Left lung (tissue), 10 donors: Measurements from ENCODE around the gene CREB3. TPM values are rescaled to one million over a fixed set of nuclear protein-coding genes. Genes with fewer than 3 reads are reported as not detected.

ENCODE experiments used
- ATAC-seq: fragments of 200-7000 bp; cut with Tn5 transposase; one replicate; pipeline ENCODE4 v1.9.1; 2020; ENCODE audit warnings: moderate library complexity
- DNase-seq, 4 donors: peaks; one replicate each; pipeline ENCODE4 v3.0.0-alpha.2; 2013 to 2020
- H3K27ac ChIP-seq, 2 donors: fragments of 200-600 bp; sonication (generic) in 1 of 2; one replicate each; pipeline versions ENCODE4 v1.5.0 to v1.8.0; 2020 to 2021
- H3K27me3 ChIP-seq, 2 donors: fragments of 200-600 bp; sonication (generic) in 1 of 2; one replicate each; pipeline versions ENCODE4 v1.5.0 to v1.8.0; 2020 to 2021
- H3K36me3 ChIP-seq, 2 donors: fragments of 200-600 bp; sonication (generic) in 1 of 2; one replicate each; pipeline versions ENCODE4 v1.5.0 to v1.8.0; 2020 to 2021
- H3K4me1 ChIP-seq, 2 donors: fragments of 200-600 bp; one replicate each; pipeline ENCODE4 v1.8.0; 2021
- H3K4me3 ChIP-seq, 2 donors: fragments of 200-600 bp; sonication (generic) in 1 of 2; one replicate each; pipeline versions ENCODE4 v1.5.0 to v1.8.0; 2020 to 2021; ENCODE audit warnings: mild to moderate bottlenecking in 1 of 2
- H3K9me3 ChIP-seq, 2 donors: fragments of 200-600 bp; sonication (generic) in 1 of 2; one replicate each; pipeline versions ENCODE4 v1.5.0 to v1.8.0; 2020 to 2021
- intact Hi-C, 2 donors: fragments of 100-400 bp; cut with DNase I; formaldehyde crosslinking; loops; one replicate each; pipeline versions ENCODE4 v1.11.2 to v1.14.2; 2022
- polyA plus RNA-seq, 6 donors: library from polyadenylated mRNA; unstranded; fragments of 120-200 nt; gene quantifications; one replicate each; pipeline ENCODE4 v1.2.1, GENCODE V29; 2013; ENCODE audit not compliant: insufficient read length in 6 of 6
- total RNA-seq, 2 donors: library from RNA; stranded (reverse); fragmentation: NEBNext Ultra II Directional; extraction: Animal tissue kit (Norgen Biotek cat#: 25700); gene quantifications; one replicate each; pipeline ENCODE4 v1.2.1, GENCODE V29; 2021
- TF ChIP-seq, protein P1 (sequence below), 2 donors: fragments of 200-600 bp; sonication (generic) in 1 of 2; IDR thresholded peaks; one replicate each; pipeline versions ENCODE4 v1.5.0 to v1.8.0; 2021; ENCODE audit warnings: antibody characterized with exemption in 2 of 2
- donor health status: DM: no; HTN: yes; CAD: no.
- donor health status: DM: no; HTN: no; CAD: no.

CREB3 gene
- total and polyA plus RNA-seq, 8 donors = 31.2 to 42.4 (median 39.8) TPM

DNA sequence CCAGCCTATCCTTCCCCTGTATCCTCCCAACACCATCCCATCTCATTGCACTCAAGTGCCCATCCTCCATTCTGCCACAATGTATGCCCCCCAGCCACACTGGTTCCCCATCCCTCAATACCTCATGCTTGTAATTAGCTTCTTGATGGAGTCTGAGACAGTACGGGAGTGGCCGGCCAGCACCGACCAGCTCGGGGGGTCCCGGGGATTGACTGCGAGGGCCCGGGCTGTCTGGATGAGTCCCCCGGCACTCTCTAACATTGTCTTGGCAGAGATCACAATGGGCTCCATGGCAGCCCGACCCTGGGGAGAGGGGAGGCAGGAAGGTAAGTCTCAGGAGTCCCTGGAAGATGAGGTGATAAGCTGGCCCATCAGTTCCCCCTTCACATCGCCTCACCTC lies 25.5 kb upstream of the CREB3 start:
- ATAC-seq (no peak), DNase-seq (no peak)
- no peaks in the 10 kb centered on the region for H3K27me3 ChIP-seq
- no peak overlapping the region for H3K4me3 ChIP-seq
- H3K36me3 ChIP-seq = peaks cover 2 to 100% of the 10 kb centered on the region in 2 donors
- no peaks in the 10 kb centered on the region for H3K4me1 ChIP-seq
- H3K27ac ChIP-seq = no peak overlapping the region
- intact Hi-C loops = no loop called here
- no peaks in the 10 kb centered on the region for H3K9me3 ChIP-seq
- TF ChIP-seq, protein P1, sequence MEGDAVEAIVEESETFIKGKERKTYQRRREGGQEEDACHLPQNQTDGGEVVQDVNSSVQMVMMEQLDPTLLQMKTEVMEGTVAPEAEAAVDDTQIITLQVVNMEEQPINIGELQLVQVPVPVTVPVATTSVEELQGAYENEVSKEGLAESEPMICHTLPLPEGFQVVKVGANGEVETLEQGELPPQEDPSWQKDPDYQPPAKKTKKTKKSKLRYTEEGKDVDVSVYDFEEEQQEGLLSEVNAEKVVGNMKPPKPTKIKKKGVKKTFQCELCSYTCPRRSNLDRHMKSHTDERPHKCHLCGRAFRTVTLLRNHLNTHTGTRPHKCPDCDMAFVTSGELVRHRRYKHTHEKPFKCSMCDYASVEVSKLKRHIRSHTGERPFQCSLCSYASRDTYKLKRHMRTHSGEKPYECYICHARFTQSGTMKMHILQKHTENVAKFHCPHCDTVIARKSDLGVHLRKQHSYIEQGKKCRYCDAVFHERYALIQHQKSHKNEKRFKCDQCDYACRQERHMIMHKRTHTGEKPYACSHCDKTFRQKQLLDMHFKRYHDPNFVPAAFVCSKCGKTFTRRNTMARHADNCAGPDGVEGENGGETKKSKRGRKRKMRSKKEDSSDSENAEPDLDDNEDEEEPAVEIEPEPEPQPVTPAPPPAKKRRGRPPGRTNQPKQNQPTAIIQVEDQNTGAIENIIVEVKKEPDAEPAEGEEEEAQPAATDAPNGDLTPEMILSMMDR (IDR thresholded peaks at IDR 0.05) = no peak

DNA sequence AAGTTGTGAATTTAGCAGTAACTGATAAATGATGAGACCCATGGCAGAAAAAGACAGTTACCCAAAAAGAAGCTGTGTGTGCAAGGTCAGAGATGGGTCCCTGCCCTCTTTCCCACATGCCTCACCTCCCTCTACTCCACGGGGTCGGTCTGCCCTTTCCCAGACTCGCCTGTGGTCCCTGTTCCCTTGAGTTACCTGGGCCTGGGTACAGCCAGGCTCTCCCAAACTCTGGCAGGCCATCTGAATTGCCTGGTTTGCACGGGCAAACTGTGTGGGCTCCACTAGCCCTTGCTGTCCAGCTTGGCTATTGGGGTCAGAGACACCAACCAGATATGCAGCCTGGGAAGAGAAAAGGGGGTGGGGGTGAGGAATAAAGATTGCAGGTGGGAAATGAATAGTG lies 24.3 kb upstream of the CREB3 start:
- Histone ChIP-seq H3K36me3 (peaks cover 2 to 100% of the 10 kb centered on the region in 2 donors), H3K9me3 (no peaks in the 10 kb centered on the region), H3K27me3 (no peaks in the 10 kb centered on the region), H3K4me3 (no peak overlapping the region), H3K4me1 (no peaks in the 10 kb centered on the region), H3K27ac (no peak overlapping the region)
- intact Hi-C loops = no loop called here
- TF ChIP-seq, protein P1 (IDR thresholded peaks at IDR 0.05) = no peak
- ATAC-seq (no peak), DNase-seq (no peak)

DNA sequence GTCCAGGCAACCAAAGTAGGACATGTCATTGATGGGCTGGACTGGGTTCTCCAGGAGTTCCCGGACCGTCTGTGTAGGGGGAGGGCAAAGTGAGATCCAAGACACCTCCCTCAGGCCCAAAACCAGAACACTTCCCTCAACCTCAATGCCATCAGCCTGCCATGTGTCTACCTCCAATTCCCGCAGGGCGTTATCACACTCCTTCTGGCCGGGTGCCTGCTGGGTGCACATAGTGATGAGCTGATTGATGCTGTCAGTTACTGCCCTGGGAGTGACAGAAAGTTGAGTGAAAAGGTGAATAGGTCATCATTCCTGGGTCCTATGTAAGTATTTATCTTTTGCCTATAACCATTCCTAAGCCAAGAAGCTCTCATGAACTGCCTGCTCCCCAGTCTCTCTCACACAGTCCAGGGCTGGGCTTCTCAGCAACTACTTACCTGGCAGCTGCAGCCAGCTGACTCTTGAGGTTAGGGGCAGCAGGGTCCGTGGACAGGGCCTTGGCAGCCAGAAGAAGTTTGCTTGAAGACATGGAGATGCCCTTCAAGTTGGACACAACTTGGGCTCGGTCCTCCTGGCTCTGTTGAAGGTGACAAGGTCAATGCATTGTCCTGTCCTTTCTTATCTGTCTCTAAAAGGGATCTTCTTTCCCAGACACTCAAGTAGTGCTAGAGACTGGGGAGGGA lies 21.5 kb upstream of the CREB3 start:
- intact Hi-C loops = no loop called here
- Histone ChIP-seq H3K36me3 (peaks cover 2 to 100% of the 10 kb centered on the region in 2 donors), H3K27me3 (no peaks in the 10 kb centered on the region), H3K4me1 (no peaks in the 10 kb centered on the region), H3K27ac (no peak overlapping the region), H3K4me3 (no peak overlapping the region), H3K9me3 (no peaks in the 10 kb centered on the region)
- TF ChIP-seq, protein P1 (IDR thresholded peaks at IDR 0.05) = no peak
- DNase-seq = no peak
- ATAC-seq = no peak

DNA sequence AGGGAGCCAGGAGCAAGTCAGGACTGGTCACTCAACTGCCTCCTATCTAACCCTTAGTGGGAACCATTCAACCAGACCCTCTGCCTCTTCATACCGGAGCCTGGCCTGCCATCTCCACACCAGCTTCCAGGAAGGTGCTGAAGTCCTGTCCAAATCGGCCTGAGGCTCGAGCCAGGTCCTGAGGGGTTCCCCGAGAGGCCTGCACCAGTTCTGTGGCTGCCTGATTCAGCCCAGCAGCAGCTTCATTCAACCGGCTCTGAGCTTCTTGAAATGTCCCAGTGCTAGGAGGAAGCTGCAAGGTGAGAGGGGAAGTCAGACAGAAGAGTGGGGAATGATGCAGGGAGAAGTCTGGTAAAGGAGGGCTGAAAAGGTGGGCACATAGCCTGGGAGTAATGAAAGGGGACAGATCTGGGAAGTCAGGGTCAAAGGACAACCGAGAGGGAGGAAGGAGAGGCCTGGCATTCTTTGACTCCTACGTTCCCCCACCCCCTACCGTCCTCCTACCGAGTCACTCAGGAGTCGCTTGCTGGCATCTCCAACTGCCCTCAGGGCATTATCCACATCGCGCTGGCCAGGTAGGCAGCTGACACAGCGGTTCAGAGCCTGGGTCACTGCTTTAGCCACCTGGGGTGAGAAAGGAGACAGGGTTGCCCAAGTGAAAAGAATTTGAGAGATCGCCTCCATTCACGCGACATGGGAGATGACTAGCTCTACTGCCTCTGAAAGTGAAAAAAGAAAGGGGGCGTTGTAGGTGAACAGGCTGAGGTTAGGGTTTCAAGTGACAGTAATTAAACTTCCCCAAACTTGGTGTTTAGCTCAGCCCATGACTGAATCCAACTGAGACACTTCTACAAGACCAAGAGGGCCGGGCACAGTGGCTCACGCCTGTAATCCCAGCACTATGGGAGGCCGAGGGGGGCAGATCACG lies 20.7 kb upstream of the CREB3 start:
- ATAC-seq = no peak

More for the DNA sequence above, 20.7 kb upstream of the CREB3 start:
- H3K27ac ChIP-seq = no peak overlapping the region
- no peak overlapping the region for H3K4me3 ChIP-seq
- H3K27me3 ChIP-seq = no peaks in the 10 kb centered on the region
- no peaks in the 10 kb centered on the region for H3K4me1 ChIP-seq
- TF ChIP-seq, protein P1 (IDR thresholded peaks at IDR 0.05) = no peak
- no peak for DNase-seq
- H3K36me3 ChIP-seq = peaks cover 2 to 100% of the 10 kb centered on the region in 2 donors
- intact Hi-C loops = no loop called here
- H3K9me3 ChIP-seq = no peaks in the 10 kb centered on the region
